HCT116 (cell line): ENCODE data around the gene OR10H5.

ENCODE experiments used
- EZH2 ChIP-seq: fragments of 200-600 bp; sonication (generic); IDR thresholded peaks from 2 replicates; pipeline ENCODE4 v1.6.1; 2017; ENCODE audit warnings: antibody characterized with exemption, mixed run types
- POLR2A ChIP-seq: IDR thresholded peaks from 2 replicates; pipeline ENCODE4 v1.7.0; 2011; ENCODE audit warnings: borderline replicate concordance; ENCODE audit not compliant: insufficient read depth, insufficient read length; ENCODE audit errors: extremely low read depth
- POLR2AphosphoS5 ChIP-seq: IDR thresholded peaks from 2 replicates; pipeline ENCODE4 v1.6.1; 2011; ENCODE audit warnings: mild to moderate bottlenecking, low read depth, low read length, moderate library complexity
- TF ChIP-seq, protein P1 (sequence below), 3 experiments: fragments of 200-600 bp in 1 of 3; sonication (generic) in 1 of 3; IDR thresholded peaks in 2 of 3; conservative IDR thresholded peaks in 1 of 3; 2 replicates each; pipeline ENCODE4 v1.5.1; 2012 to 2017; ENCODE audit warnings: low read depth in 2 of 3, low read length in 2 of 3, antibody characterized with exemption in 1 of 3, borderline replicate concordance in 1 of 3, control low read depth in 1 of 3, mild to moderate bottlenecking in 1 of 3, mixed read lengths in 1 of 3, mixed run types in 1 of 3, moderate library complexity in 1 of 3; ENCODE audit not compliant: insufficient read depth in 1 of 3
- TF ChIP-seq, protein P2 (sequence below): IDR thresholded peaks from 2 replicates; pipeline ENCODE4 v1.6.1; 2012

DNA sequence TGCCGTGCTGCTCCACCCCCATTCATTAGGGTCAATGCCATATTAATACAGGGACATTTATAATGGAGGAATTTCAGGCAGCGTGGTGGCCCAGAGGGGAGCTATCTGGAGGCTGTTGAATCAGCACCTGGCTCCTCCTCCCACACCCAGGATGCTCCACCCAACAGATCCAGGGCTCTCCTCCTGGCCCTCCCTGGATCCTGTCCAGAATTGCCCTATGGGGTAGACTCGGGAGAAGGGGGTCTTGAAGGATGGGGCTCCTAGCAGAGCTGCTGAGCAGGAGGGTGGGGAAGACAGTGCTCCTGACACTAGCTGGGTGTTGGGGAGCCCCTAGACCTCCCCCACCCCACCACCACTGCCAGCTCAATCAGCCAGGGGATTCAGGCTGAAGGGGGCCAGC lies 5.2 kb upstream of the OR10H5 start:
- TF ChIP-seq, protein P1, sequence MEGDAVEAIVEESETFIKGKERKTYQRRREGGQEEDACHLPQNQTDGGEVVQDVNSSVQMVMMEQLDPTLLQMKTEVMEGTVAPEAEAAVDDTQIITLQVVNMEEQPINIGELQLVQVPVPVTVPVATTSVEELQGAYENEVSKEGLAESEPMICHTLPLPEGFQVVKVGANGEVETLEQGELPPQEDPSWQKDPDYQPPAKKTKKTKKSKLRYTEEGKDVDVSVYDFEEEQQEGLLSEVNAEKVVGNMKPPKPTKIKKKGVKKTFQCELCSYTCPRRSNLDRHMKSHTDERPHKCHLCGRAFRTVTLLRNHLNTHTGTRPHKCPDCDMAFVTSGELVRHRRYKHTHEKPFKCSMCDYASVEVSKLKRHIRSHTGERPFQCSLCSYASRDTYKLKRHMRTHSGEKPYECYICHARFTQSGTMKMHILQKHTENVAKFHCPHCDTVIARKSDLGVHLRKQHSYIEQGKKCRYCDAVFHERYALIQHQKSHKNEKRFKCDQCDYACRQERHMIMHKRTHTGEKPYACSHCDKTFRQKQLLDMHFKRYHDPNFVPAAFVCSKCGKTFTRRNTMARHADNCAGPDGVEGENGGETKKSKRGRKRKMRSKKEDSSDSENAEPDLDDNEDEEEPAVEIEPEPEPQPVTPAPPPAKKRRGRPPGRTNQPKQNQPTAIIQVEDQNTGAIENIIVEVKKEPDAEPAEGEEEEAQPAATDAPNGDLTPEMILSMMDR (IDR thresholded peaks at IDR 0.05 in 2 of 3, conservative IDR thresholded peaks at IDR 0.05 in 1 of 3; ENCODE audit: borderline replicate concordance in 1 of 3, insufficient read depth in 1 of 3, low read depth in 2 of 3, low read length in 2 of 3) = no peak
- TF ChIP-seq POLR2A (no peak), POLR2AphosphoS5 (no peak), EZH2 (no peak)
- TF ChIP-seq, protein P2, sequence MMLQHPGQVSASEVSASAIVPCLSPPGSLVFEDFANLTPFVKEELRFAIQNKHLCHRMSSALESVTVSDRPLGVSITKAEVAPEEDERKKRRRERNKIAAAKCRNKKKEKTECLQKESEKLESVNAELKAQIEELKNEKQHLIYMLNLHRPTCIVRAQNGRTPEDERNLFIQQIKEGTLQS = no peak
